ENCODE data around the gene MYOD1.

Gene MYOD1

GRCh38 chr11:17719028-17719937 lies at the start of gene MYOD1:
MYOD1 (plus strand) TSS chr11:17719571; CDS start chr11:17719783, 212 bp downstream.
- DNase-seq = no peak

- no peak for DNase-seq
Measured at GRCh38 chr11:17672469-17672868, 46.9 kb upstream of the MYOD1 start.

GRCh38 chr11:17673951-17674350 lies 45.4 kb upstream of the MYOD1 start:
- DNase-seq = no peak

GRCh38 chr11:17682848-17683247 lies 36.5 kb upstream of the MYOD1 start:
- DNase-seq = no peak

- DNase-seq = peak; percentile 36
Measured at GRCh38 chr11:17683377-17684161, 35.8 kb upstream of the MYOD1 start.

GRCh38 chr11:17684550-17684949 lies 34.8 kb upstream of the MYOD1 start:
- DNase-seq = no peak

- no peak for DNase-seq
Measured at GRCh38 chr11:17686231-17686980, 33.0 kb upstream of the MYOD1 start.

GRCh38 chr11:17687946-17688670 lies 31.3 kb upstream of the MYOD1 start:
- DNase-seq = peak; percentile 20

- DNase-seq = no peak
Measured at GRCh38 chr11:17691550-17691949, 27.8 kb upstream of the MYOD1 start.

GRCh38 chr11:17691976-17692375 lies 27.4 kb upstream of the MYOD1 start:
- DNase-seq = no peak

- DNase-seq = no peak
Measured at GRCh38 chr11:17692931-17693330, 26.4 kb upstream of the MYOD1 start.

- no peak for DNase-seq
Measured at GRCh38 chr11:17693531-17693930, 25.8 kb upstream of the MYOD1 start.

GRCh38 chr11:17694494-17695110 lies 24.8 kb upstream of the MYOD1 start:
- no peak for DNase-seq

GRCh38 chr11:17695454-17696441 lies 23.6 kb upstream of the MYOD1 start:
- no peak for DNase-seq

- DNase-seq = no peak
Measured at GRCh38 chr11:17696741-17697140, 22.6 kb upstream of the MYOD1 start.

GRCh38 chr11:17697175-17697949 lies 22.0 kb upstream of the MYOD1 start:
- DNase-seq = no peak

- DNase-seq = peak; percentile 52
Measured at GRCh38 chr11:17699147-17700114, 19.9 kb upstream of the MYOD1 start.

- DNase-seq = no peak
Measured at GRCh38 chr11:17700991-17701390, 18.4 kb upstream of the MYOD1 start.

- no peak for DNase-seq
Measured at GRCh38 chr11:17702876-17703275, 16.5 kb upstream of the MYOD1 start.

All from fibroblast of skin of right quadriceps (primary cell).